Measurements from ENCODE around the gene PEAR1.

Gene PEAR1

DNA sequence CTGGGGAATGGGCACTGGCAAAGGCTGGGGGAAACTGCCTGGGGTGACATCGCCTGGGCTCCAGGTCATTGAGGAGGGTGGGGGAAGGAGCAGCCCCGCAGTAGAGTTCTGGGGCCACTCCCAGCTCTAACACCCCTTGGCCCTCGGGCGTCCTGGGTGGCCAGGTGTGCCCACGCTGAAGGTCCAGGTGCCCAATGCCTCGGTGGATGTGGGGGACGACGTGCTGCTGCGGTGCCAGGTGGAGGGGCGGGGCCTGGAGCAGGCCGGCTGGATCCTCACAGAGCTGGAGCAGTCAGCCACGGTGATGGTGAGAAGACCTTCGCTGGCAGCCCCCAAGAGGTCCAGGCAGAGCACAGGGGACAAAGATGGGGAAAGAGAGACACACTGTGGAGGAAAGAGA lies 25.2 kb upstream of the PEAR1 start:
- Histone ChIP-seq H3K27me3 (ENCODE audit: insufficient read depth, low read length, poor library complexity) (peaks cover 12% of the 10 kb centered on the region), H4K20me1 (ENCODE audit: insufficient read depth, low read length) (0 out of 2 replicates have a peak, but pooled peaks cover 4% of the 10 kb centered on the region), H3K9me3 (ENCODE audit: insufficient read depth, low read length, severe bottlenecking) (no peaks in the 10 kb centered on the region), H3K36me3 (ENCODE audit: insufficient read depth, low read length) (no peaks in the 10 kb centered on the region), H3K4me2 (ENCODE audit: insufficient read depth, low read length) (no peak overlapping the region), H3K9ac (ENCODE audit: low read depth, low read length) (no peak overlapping the region), H2AFZ (ENCODE audit: low read depth, low read length) (no peak overlapping the region), H3K4me1 (ENCODE audit: insufficient read depth, low read length) (no peaks in the 10 kb centered on the region), H3K79me2 (ENCODE audit: insufficient read depth, low read length) (no peaks in the 10 kb centered on the region), H3K4me3 (ENCODE audit: low read depth in 1 of 2, low read length in 2 of 2) (no peak overlapping the region), H3K27ac (ENCODE audit: low read length) (no peak overlapping the region)
- TF ChIP-seq EZH2 (IDR thresholded peaks at IDR 0.05; ENCODE audit: borderline replicate concordance, low read depth, low read length, severe bottlenecking) = no peak
- TF ChIP-seq, protein P1, sequence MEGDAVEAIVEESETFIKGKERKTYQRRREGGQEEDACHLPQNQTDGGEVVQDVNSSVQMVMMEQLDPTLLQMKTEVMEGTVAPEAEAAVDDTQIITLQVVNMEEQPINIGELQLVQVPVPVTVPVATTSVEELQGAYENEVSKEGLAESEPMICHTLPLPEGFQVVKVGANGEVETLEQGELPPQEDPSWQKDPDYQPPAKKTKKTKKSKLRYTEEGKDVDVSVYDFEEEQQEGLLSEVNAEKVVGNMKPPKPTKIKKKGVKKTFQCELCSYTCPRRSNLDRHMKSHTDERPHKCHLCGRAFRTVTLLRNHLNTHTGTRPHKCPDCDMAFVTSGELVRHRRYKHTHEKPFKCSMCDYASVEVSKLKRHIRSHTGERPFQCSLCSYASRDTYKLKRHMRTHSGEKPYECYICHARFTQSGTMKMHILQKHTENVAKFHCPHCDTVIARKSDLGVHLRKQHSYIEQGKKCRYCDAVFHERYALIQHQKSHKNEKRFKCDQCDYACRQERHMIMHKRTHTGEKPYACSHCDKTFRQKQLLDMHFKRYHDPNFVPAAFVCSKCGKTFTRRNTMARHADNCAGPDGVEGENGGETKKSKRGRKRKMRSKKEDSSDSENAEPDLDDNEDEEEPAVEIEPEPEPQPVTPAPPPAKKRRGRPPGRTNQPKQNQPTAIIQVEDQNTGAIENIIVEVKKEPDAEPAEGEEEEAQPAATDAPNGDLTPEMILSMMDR (IDR thresholded peaks at IDR 0.05; ENCODE audit: borderline replicate concordance, extremely low read depth, low read length, poor library complexity, severe bottlenecking) = no peak
- DNase-seq (no peak), ATAC-seq (ENCODE audit: insufficient read depth, low read depth) (no peak; the same call in 2 of the 3 replicates)

- DNase-seq (no peak), ATAC-seq (ENCODE audit: insufficient read depth, low read depth) (no peak)
- Histone ChIP-seq H4K20me1 (ENCODE audit: insufficient read depth, low read length) (no peaks in the 10 kb centered on the region), H2AFZ (ENCODE audit: low read depth, low read length) (no peak overlapping the region), H3K4me3 (ENCODE audit: low read depth in 1 of 2, low read length in 2 of 2) (no peak overlapping the region), H3K9me3 (ENCODE audit: insufficient read depth, low read length, severe bottlenecking) (no peaks in the 10 kb centered on the region), H3K4me1 (ENCODE audit: insufficient read depth, low read length) (no peaks in the 10 kb centered on the region), H3K9ac (ENCODE audit: low read depth, low read length) (no peak overlapping the region), H3K4me2 (ENCODE audit: insufficient read depth, low read length) (no peak overlapping the region), H3K36me3 (ENCODE audit: insufficient read depth, low read length) (no peaks in the 10 kb centered on the region), H3K27me3 (ENCODE audit: insufficient read depth, low read length, poor library complexity) (peaks cover 16% of the 10 kb centered on the region), H3K27ac (ENCODE audit: low read length) (no peak overlapping the region), H3K79me2 (ENCODE audit: insufficient read depth, low read length) (no peaks in the 10 kb centered on the region)
- no peak for TF ChIP-seq EZH2 (IDR thresholded peaks at IDR 0.05; ENCODE audit: borderline replicate concordance, low read depth, low read length, severe bottlenecking)
- TF ChIP-seq, protein P1 (IDR thresholded peaks at IDR 0.05; ENCODE audit: borderline replicate concordance, extremely low read depth, low read length, poor library complexity, severe bottlenecking) = no peak
Measured at GRCh38 chr1:156869455-156869854, 24.1 kb upstream of the PEAR1 start.

DNA sequence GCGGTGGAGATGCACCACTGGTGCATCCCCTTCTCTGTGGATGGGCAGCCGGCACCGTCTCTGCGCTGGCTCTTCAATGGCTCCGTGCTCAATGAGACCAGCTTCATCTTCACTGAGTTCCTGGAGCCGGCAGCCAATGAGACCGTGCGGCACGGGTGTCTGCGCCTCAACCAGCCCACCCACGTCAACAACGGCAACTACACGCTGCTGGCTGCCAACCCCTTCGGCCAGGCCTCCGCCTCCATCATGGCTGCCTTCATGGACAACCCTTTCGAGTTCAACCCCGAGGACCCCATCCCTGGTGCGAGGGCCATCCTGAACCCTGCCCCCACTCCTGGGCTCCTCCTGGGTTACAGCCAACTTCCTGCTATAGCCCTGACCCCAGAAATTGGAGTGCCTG lies 19.9 kb upstream of the PEAR1 start:
- DNase-seq = no peak
- Histone ChIP-seq H3K36me3 (ENCODE audit: insufficient read depth, low read length) (no peaks in the 10 kb centered on the region), H3K4me3 (ENCODE audit: low read depth in 1 of 2, low read length in 2 of 2) (no peak overlapping the region), H3K4me2 (ENCODE audit: insufficient read depth, low read length) (no peak overlapping the region), H3K27ac (ENCODE audit: low read length) (no peak overlapping the region), H3K4me1 (ENCODE audit: insufficient read depth, low read length) (no peaks in the 10 kb centered on the region), H3K9me3 (ENCODE audit: insufficient read depth, low read length, severe bottlenecking) (no peaks in the 10 kb centered on the region), H4K20me1 (ENCODE audit: insufficient read depth, low read length) (no peaks in the 10 kb centered on the region), H2AFZ (ENCODE audit: low read depth, low read length) (no peak overlapping the region), H3K79me2 (ENCODE audit: insufficient read depth, low read length) (no peaks in the 10 kb centered on the region), H3K27me3 (ENCODE audit: insufficient read depth, low read length, poor library complexity) (peaks cover 25% of the 10 kb centered on the region), H3K9ac (ENCODE audit: low read depth, low read length) (no peak overlapping the region)
- TF ChIP-seq, protein P1 (IDR thresholded peaks at IDR 0.05; ENCODE audit: borderline replicate concordance, extremely low read depth, low read length, poor library complexity, severe bottlenecking) = no peak
- TF ChIP-seq EZH2 (IDR thresholded peaks at IDR 0.05; ENCODE audit: borderline replicate concordance, low read depth, low read length, severe bottlenecking) = no peak
- no peak for ATAC-seq (ENCODE audit: insufficient read depth, low read depth)

GRCh38 chr1:156874142-156874541 lies 19.4 kb upstream of the PEAR1 start:
- no peaks in the 10 kb centered on the region for H3K9me3 ChIP-seq (ENCODE audit: insufficient read depth, low read length, severe bottlenecking)
- H3K36me3 ChIP-seq (ENCODE audit: insufficient read depth, low read length) = no peaks in the 10 kb centered on the region
- ATAC-seq (ENCODE audit: insufficient read depth, low read depth) = no peak
- peaks cover 25% of the 10 kb centered on the region for H3K27me3 ChIP-seq (ENCODE audit: insufficient read depth, low read length, poor library complexity)
- H4K20me1 ChIP-seq (ENCODE audit: insufficient read depth, low read length) = no peaks in the 10 kb centered on the region
- H3K27ac ChIP-seq (ENCODE audit: low read length) = no peak overlapping the region
- H3K4me3 ChIP-seq (ENCODE audit: low read depth in 1 of 2, low read length in 2 of 2) = no peak overlapping the region
- H3K4me2 ChIP-seq (ENCODE audit: insufficient read depth, low read length) = no peak overlapping the region
- H3K4me1 ChIP-seq (ENCODE audit: insufficient read depth, low read length) = no peaks in the 10 kb centered on the region
- no peak overlapping the region for H3K9ac ChIP-seq (ENCODE audit: low read depth, low read length)
- TF ChIP-seq, protein P1 (IDR thresholded peaks at IDR 0.05; ENCODE audit: borderline replicate concordance, extremely low read depth, low read length, poor library complexity, severe bottlenecking) = no peak
- no peak for TF ChIP-seq EZH2 (IDR thresholded peaks at IDR 0.05; ENCODE audit: borderline replicate concordance, low read depth, low read length, severe bottlenecking)
- no peak overlapping the region for H2AFZ ChIP-seq (ENCODE audit: low read depth, low read length)
- H3K79me2 ChIP-seq (ENCODE audit: insufficient read depth, low read length) = no peaks in the 10 kb centered on the region
- DNase-seq = no peak
